ENCODE measurements around the gene TMEM270. TPM values are rescaled to one million over a fixed set of nuclear protein-coding genes. Genes with fewer than 3 reads are reported as not detected.

TMEM270 gene
- total and polyA plus RNA-seq, 2 of the 8 experiments (the other 6 are each of a cell fraction or from before 2014, with no cell fraction given), result 0.26 TPM; not detected in 1

DNA sequence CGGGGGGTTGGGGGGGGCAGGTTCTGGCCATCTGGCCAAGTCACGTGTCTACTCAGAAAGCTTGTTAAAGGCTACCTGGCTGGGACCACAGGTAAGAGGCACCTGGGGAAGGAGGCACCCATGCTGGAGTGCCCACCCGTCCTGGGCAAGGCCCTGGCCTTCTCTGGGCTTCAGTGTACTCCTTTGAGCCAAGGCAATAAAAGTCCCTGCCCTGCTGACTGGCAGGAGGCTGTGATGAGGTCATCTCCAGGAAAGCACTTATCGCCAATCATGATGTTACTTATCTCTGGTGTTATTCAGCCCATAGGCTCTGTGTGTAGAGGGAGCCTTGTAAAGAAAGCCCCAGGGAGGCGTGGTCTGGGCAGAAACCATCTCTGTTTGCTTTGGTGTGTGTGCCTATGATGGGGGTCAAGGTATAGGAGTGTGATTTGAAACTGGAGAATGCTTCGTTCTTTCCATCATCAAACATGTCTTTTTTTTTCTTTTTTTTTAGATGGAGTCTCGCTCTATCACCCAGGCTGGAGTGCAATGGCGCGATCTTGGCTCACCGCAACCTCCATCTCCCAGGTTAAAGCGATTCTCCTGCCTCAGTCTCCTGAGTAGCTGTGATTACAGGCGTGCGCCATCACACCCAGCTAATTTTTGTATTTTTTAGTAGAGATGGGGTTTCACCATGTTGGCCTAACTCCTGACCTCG lies 32.7 kb upstream of the TMEM270 start (continued):
- TF ChIP-seq NRF1 (IDR thresholded peaks at IDR 0.05; ENCODE audit: low read depth, low read length) (no peak), BRCA1 (IDR thresholded peaks at IDR 0.05; ENCODE audit: low read depth, low read length) (no peak), TCF12 (IDR thresholded peaks at IDR 0.05; ENCODE audit: low read depth, low read length) (no peak), BCL11A (IDR thresholded peaks at IDR 0.05; ENCODE audit: low read depth in 2 of 2, low read length in 2 of 2) (no peak), ASH2L (IDR thresholded peaks at IDR 0.05; ENCODE audit: low read length) (no peak), JUND (IDR thresholded peaks at IDR 0.05; ENCODE audit: low read length) (0 out of 2 replicates have a peak, but pooled peaks have one; percentile 52), POLR2AphosphoS5 (IDR thresholded peaks at IDR 0.05; ENCODE audit: low read depth, low read length) (0 out of 2 replicates have a peak, but pooled peaks have one; percentile 13), EZH2 (IDR thresholded peaks at IDR 0.05; ENCODE audit: low read depth, low read length, severe bottlenecking) (no peak), TAF1 (IDR thresholded peaks at IDR 0.05; ENCODE audit: low read depth, low read length) (0 out of 2 replicates have a peak, but pooled peaks have one; percentile 30), SUZ12 (IDR thresholded peaks at IDR 0.05; ENCODE audit: low read length) (no peak), CHD2 (IDR thresholded peaks at IDR 0.05; ENCODE audit: low read length) (no peak), SAP30 (IDR thresholded peaks at IDR 0.05; ENCODE audit: insufficient read depth, insufficient replicate concordance, low read length) (no peak), BACH1 (IDR thresholded peaks at IDR 0.05; ENCODE audit: low read length) (no peak), TAF7 (optimal IDR thresholded peaks at IDR 0.05; ENCODE audit: borderline replicate concordance, low read depth, low read length) (no peak), HDAC6 (IDR thresholded peaks at IDR 0.05; ENCODE audit: low read depth, low read length) (no peak), MAFK (IDR thresholded peaks at IDR 0.05; ENCODE audit: low read depth, low read length) (no peak), SP2 (IDR thresholded peaks at IDR 0.05; ENCODE audit: low read length) (no peak), ATF2 (IDR thresholded peaks at IDR 0.05; ENCODE audit: low read length) (no peak), YY1 (IDR thresholded peaks at IDR 0.05; ENCODE audit: low read depth, low read length) (no peak), GTF2F1 (IDR thresholded peaks at IDR 0.05; ENCODE audit: borderline replicate concordance, low read depth, low read length) (no peak), EGR1 (IDR thresholded peaks at IDR 0.05; ENCODE audit: borderline replicate concordance, low read depth, low read length) (no peak), JUN (IDR thresholded peaks at IDR 0.05; ENCODE audit: low read depth, low read length) (no peak), ATF3 (IDR thresholded peaks at IDR 0.05; ENCODE audit: insufficient read depth, low read depth, low read length) (no peak), KDM1A (IDR thresholded peaks at IDR 0.05; ENCODE audit: borderline replicate concordance, low read length) (no peak)
